Adrenal gland (tissue), 5 donors: ENCODE measurements around the gene KRTDAP.

Experiments
- POLR2A ChIP-seq, 2 donors: fragments of 450-650 bp; IDR thresholded peaks; one replicate each; pipeline ENCODE4 v1.6.1; 2017; ENCODE audit warnings: antibody characterized with exemption in 2 of 2, mild to moderate bottlenecking in 2 of 2, moderate library complexity in 1 of 2
- TF ChIP-seq, protein P1 (sequence below), 6 experiments: fragments of 450-650 bp in 4 of 6; fragments of 200-600 bp in 2 of 6; sonication (generic) in 1 of 6; IDR thresholded peaks; 1 replicate in 5 of 6; 2 replicates in 1 of 6; pipeline versions ENCODE4 v1.5.1 to v1.8.0; 2016 to 2021; ENCODE audit warnings: antibody characterized with exemption in 6 of 6, mild to moderate bottlenecking in 2 of 6, moderate library complexity in 1 of 6
- donor health status: DM: no; HTN: no; CAD: no.

GRCh38 chr19:35460608-35461007 is 29.7 kb downstream of the KRTDAP start:
- TF ChIP-seq, protein P1, sequence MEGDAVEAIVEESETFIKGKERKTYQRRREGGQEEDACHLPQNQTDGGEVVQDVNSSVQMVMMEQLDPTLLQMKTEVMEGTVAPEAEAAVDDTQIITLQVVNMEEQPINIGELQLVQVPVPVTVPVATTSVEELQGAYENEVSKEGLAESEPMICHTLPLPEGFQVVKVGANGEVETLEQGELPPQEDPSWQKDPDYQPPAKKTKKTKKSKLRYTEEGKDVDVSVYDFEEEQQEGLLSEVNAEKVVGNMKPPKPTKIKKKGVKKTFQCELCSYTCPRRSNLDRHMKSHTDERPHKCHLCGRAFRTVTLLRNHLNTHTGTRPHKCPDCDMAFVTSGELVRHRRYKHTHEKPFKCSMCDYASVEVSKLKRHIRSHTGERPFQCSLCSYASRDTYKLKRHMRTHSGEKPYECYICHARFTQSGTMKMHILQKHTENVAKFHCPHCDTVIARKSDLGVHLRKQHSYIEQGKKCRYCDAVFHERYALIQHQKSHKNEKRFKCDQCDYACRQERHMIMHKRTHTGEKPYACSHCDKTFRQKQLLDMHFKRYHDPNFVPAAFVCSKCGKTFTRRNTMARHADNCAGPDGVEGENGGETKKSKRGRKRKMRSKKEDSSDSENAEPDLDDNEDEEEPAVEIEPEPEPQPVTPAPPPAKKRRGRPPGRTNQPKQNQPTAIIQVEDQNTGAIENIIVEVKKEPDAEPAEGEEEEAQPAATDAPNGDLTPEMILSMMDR (IDR thresholded peaks at IDR 0.05): no peak
- no peak for TF ChIP-seq POLR2A (IDR thresholded peaks at IDR 0.05)
